HG03575 (cell line): Measurements from ENCODE around the gene SPINK8.
"Not testable (repeated sequence)": the region's sequence is repeated elsewhere in the genome, so short reads cannot be mapped to it uniquely, and the experiment has no call there.

Experiments used
- ATAC-seq: cut with Tn5 transposase; IDR thresholded peaks from one replicate; pipeline ENCODE4 v1.9.1; 2021; ENCODE audit not compliant: unreplicated experiment, insufficient number of reproducible peaks, low FRiP score; ENCODE audit errors: extremely low read depth

Gene SPINK8

DNA sequence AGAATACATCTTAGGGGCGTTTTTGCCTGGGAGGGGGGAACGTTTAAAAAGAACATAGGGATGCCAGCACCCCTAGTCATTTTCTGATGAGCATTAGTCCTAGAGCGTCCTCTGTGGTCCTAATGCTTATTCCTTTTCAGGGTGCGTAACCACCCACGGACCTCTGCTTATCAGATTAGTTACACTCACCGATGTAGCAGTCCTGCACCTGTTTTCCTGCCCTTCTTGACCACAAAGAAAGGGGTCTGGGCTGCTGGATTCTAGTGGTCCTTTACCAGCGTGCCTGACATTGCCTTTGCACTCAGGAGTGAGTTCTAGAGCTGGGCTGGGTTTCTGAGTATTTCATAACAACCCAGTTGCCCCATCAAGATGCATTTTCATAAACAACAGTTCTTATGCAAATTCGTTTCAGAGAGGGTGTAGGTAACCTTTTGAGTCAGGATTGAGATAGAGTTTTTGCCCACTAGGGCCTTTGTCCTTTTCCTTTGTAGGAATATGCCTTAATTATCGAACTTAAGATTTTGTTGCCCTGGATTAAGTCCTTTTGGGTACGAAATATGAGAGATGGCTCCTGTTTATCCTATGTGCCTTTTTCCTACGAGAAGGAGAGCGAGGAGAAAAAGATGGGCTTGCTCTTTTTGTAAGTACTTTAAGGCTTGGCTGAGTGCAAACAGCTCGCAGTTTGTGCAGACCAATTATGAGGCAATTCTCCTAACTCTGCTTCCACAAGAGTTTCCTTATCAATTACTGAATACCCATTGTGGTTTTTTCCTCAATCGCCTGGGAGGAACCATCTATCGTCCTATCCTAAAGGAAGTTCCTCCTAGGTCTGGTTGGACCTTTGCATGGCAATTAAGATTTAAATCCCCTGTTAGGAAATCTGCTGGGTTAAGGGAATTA lies at the start of gene SPINK8:
TSS of gene SPINK8 (minus strand) at position 316 of the 900 bp plus-strand sequence. CDS start 5,320 bp downstream, outside the sequence.
- ATAC-seq, result not testable (repeated sequence)

DNA sequence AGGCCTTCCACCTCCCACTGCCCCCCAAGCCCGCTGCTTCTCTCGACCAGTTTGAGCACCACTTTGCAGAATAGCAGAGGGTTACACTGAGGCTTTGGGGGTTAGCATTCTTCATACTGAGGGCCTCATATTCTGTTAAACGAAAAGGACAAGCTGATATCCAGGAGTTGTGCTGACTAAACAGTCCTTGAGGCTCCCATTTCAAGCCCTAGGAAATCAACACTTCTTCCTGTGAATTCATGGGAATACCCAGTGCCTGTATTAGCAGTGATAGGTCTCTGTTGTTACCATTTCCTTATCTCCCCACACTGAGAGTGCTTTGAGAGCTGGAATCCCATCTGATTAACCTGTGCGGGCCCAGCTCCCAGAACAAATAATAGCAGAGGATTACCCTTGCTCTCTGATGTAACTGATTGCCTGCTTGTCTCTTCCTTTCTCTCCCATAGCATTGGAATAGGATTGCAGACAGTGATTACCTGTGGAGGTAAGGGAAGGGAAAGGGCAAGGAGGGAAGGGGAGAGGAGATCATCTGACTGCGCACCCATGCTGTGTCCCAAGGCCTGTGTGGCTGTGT lies 39.5 kb upstream of the SPINK8 start:
- no peak for ATAC-seq

DNA sequence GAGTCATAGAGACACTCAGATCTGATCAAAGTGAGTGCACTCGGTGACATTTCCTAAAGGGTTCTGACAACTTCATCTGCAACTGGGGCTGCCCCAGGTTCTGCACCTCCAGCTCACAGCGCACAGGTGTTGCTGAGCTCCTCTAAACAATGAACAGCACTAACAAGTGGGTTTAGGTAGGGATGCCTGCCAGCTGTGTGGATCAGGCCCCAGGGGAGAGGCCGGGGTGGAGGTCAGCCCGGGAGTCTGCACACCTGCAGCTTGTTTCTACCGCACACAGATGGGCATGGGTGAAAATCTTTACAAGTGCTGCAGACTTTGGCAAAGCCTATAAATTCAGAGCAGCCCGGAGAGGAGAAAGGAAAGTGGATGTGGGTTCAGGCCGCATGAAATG lies 38.9 kb upstream of the SPINK8 start:
- ATAC-seq, result no peak

DNA sequence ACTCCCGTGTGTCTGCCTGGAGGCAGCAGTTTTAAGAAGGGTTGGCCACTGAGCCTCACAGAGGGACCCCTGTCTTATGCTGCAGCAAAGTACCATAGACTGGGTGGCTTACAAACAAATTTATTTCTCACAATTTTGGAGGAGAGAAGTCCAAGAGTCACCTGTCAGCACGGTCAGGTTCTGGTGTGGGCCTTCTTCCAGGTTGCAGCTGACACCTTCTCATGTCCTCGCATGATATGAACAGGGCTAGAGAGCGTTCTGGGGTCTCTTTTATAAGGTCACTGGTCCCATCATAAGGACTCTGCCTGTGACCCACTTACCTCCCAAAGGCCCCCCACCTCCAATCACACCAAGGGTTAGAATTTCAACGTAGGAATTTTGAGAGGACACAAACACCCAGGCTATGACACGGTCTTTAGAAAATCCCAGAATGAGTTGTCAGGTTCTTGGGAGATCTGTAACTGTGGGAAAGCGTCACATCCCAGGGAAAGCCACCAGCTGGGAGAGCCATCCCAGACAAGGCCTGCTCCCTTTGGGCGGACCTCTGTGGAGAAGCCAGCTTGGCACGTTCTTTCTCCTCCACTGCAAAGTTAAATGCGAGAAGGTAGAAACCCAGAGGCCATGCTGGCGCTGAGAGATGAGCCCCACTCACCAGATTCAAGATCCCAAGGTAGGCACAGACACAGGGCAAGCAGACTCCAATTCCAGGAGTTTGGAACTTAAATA lies 38.4 kb upstream of the SPINK8 start, which contains the start of gene FBXW12:
TSS of gene FBXW12 (plus strand) at position 569 of the 726 bp plus-strand sequence. CDS start 549 bp downstream, outside the sequence.
- ATAC-seq, result no peak

DNA sequence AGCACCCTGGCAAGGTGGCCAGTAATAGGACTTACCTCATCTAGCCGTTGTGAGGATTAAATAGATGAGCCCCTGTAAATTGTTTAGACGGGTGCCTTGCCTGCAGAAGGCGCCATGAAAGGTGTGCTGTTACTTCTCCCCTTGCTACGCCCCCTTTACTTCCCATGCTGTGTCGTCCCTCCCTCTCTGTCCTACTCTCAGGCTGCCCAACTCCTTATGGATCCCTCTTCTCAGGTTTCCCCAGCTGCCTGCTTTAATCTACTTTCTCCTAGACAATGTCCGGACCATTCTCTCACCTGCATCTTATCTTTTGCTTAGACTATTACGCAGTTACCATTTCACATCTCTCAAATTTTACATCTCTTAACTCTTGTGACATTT lies 36.9 kb upstream of the SPINK8 start:
- no peak for ATAC-seq

DNA sequence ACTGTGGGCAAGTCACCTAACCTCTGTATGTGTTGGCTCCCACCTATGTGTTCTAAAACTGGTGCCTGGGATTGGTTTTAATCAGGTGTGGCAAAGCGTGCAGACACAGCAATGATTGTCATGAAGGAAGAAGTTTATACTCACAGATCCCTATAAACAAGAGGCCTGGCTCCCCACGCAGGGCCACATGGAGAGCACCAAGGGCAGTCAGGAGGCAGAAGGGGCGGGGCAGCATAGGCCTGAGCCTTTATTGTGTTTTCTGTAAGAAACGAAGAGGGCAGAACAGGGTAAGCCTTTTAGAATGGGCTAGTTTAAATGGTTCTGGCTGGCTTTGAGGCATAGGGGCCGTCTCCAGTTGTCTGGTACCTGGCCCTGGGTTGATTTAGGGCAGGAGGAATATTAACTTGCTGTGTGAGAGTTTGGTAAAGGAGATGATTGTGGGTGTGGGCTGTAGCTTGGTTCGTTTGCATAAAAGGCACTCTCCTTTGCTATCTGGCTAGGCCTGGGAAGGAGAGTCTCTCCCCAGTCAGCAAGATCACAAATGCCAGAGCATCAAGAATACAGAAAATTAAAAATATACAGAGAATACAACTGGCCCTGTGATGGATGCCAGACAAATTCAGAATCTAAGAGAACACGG lies 36.4 kb upstream of the SPINK8 start:
- ATAC-seq, result no peak

DNA sequence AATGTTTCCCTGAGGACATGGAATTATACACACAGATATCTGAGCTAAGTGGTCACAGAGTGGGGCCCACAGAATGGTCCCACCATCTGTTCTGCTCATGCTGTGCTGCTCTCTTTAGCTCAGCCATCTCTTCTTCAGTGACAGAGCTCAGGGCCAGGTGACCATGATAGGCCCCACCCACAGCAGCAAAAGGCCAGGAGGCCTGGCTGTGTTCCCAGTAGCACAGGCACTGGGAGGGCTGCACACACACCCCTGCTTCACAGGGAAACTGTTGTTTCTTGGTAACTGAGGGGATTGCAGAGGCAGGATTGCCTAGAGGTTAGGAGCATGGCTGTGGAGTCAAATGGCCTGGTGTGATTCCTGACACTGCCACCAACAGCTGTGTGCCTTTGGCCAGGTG lies 33.7 kb upstream of the SPINK8 start:
- ATAC-seq, result no peak

DNA sequence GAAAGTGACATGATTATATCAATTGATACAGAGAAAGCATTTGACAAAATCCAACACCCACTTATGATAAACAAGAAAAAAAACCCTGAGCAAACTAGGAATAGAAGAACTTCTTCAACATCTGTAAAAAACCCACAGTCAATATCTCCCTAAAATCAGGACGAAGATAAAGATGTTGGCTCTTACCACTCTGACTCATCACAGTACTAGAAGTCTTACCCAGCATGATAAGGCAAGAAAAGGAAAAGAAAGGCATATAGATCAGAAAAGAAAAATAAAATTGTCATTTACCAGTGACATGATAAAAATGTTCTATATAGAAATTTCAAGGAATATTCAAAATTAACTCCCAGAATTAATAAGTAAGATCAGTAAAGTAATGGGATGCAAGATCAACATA lies 31.4 kb upstream of the SPINK8 start:
- no peak for ATAC-seq

DNA sequence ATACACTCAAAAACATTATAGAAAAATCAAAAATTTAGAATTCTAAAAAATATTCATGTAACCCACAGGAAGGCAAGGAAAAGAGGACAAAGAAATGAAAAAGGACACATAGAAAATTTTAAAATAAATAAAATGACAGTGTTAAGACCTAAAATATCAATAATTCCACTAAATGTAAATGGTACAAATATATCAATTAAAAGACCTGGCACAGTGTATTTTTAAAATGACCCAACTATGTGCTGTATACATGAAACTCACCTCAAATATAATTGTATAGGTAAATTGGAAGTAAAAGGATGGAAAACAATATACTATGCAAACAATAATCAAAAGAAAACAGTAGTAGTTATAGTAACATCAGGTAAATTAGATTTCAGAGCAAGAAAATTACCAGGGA lies 28.5 kb upstream of the SPINK8 start:
- no peak for ATAC-seq

DNA sequence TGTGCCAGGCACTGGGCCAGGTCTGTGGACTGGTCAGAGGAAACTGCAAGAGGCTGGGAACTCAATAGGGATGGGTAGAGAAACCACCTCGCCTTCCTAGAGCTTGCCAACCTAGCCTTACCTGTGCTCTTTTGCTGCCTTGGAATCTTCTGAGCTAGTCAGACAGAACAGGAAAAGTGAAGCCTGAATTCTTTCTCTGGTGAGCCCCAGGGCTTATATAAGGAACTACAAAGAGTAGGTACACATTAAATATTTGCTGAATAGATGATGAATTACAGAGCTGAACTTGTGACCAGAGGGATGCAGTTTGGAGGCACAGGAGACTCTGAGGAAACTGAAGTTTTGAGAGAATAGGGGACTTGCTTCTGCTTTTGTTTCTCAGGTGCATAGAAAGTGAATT lies 23.0 kb upstream of the SPINK8 start:
- no peak for ATAC-seq

DNA sequence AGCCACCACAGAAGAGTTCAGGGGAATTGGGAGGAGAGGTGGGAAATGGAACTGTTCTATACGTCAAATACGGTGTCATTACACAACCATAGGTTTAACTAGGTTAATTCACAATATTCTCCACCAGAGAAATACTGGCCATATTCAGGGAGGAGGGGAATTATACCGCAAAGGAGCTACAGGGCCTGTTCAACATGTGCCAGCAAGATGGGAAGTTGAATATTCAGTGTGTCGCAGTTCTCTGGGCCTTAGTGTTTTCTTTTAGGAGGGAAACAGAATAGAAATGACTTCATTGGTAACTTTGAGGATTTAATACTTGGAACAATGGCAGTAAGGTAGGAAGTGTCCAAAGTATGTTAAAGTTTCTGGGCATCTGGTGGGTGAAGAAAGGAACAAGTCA lies 20.5 kb upstream of the SPINK8 start:
- ATAC-seq, result no peak

DNA sequence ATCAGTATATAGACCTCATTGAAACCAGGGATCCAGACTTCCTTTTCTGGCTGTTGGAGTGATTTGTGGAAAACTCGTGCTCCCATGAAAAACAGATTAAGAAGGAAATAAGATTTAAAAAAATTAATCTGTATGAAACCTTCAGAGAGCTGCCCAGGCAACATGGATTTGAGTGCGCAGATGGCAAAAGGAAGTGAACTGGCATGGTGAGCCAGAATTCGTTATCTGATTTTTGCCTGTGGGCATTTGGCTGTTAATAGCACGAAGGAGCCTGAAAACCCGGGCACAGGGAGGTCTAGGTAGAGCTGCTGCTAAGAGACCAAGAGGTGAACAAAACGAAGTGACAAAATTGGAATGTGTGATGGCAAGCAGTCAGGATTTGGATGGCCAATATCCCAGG lies 19.1 kb upstream of the SPINK8 start:
- no peak for ATAC-seq

DNA sequence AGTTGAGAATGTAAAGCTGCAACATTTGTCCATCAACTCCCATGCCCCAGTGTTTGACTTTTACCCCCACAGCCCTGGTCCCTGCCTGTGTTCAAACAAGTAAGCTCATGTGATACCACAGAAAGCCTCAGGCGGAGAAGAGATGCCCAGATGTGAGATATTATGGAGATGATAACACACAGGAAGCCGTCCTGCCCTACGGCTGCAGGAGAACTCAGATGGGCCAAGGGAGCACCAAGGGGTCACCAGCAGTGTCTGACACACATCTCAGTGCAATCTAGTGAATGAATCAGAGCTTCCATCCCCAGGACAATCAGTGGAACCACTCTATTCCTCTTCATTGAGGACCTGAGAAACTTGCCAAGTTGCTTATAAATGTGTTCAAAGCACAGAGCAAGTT lies 14.0 kb upstream of the SPINK8 start:
- ATAC-seq, result no peak

DNA sequence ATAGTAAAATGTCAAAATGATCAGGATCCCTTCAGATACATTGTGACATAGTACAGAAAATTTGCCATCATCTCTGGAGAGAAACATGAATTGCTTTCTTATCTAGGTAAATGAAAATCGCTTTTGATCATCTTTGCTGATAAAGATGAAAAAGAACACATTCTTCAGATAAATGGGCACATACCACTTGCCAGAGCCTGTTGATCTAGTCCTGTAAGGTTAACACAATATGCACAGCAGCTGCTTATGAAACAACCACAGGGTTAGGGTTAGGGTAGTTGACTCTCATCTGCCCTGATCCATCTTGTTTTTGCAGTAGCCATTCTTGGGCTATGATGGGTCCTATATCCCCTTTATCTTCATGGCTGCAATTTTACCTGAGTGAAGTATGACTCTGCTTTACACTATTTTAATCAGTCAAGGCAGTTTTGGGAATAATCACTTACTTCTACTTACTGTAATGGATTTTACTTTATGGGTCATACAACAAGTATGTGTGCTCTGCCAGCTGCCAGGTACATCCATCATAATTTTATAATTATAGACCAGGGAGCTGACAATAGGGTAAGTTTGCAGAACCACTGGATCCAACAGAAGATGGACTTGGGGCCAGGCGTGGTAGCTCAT lies 12.6 kb upstream of the SPINK8 start:
- ATAC-seq, result no peak

DNA sequence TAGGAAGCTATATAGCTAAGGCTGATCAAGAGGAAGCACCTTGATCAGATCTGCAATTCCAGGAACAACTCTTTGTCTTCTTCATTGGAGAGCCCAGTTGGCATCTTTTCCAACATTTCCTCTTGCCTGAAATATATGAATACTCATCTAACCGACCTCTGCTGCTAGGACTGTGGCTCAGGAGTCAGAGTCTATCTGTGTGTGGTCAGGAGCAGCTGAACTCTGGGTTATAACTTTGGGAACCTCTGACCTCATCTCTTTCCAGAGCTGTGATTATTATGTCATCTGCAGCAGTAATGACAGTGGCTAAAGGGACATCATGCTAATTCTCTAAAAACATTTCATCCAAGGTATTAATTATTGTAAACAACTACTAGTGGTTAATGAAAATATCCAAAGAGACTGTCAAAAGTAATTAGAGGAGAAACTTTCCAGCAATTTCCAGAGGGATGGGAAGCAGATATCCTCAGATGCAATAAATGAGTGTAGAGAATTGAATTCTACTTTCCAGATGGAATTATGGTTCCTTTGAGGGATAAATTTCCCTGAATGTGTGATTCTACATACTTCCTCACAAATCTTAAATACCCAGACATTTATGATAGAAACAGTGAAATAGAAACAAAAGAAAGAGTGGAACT lies 11.5 kb upstream of the SPINK8 start:
- ATAC-seq, result no peak

DNA sequence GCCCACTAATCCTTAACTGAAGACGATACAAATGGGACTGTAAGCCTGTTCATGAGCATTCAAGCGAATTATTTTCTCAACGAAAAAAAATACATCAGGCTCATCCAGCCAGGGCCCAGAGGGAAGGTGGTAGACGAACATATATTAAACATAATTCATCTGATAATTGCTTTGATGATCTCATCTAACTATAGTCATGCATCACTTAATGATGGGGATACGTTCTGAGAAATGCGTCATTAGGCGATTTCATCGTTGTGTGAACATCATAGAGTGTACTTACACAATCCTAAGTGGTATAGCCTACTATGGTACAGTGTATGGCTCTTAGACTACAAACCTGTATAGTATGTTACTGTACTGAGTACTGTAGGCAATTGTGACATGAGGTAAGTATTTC lies 10.0 kb upstream of the SPINK8 start:
- no peak for ATAC-seq

DNA sequence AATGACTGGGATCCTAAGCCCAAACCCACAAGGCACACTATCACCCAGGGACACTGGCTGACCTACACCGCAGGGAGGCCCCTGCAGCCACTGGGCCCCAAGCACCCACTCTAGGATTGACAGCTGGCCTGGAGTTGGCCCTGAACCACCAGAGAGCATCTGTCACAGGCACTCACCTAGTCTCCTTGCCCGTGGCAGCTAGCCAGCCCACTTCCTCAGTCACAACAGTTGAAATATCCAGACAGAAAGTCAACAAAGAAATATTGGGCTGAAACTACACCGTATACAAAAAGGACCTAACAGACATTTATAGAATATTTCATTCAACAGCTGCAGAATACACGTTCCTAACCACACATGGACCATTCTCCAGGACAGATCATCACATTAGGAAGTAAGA lies 5.2 kb upstream of the SPINK8 start:
- ATAC-seq, result no peak

DNA sequence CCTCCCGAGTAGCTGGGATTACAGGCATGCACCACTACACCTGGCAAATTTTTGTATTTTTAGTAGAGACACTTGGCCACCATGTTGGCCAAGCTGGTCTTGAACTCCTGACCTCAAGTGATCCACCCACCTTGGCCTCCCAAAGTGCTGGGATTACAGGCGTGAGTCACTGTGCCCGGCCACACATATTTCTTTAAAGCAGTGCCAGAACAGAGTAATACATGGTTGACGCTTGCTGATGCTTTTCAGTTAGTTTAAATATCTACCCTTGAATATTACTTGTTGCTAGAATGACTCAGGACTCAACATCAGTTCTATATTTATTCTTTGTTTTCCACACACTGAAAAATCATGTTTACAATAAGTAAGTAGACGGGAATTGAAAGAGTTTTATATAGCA lies 4.1 kb upstream of the SPINK8 start:
- ATAC-seq, result not testable (repeated sequence)

DNA sequence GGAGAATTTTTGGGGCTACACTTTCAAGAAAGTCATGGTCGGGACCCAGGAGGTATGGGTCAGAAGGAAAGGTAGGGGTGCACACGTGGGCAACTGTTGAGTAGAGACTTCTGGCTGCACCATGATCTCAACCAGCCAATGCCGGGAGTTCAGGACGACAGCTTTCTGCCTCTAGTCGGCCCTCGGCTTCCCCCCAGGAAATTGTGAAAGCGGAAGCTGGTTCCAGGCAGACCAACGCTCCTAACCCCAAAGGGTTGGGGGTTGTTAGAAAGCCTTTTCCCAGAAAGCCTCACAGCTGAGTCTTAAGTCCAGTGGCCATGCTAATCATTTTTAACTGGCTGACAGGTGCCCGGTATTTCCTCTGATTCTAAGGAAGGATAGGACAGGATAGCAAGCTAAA lies 1.8 kb upstream of the SPINK8 start:
- ATAC-seq, result not testable (repeated sequence)
